Loucy (cell line): ENCODE data around the gene EPHA8.

Experiments
- H2AFZ ChIP-seq: fragments of 200-600 bp; sonication (generic); 2 replicates; pipeline ENCODE4 v1.6.0; 2016; ENCODE audit warnings: antibody characterized with exemption, mild to moderate bottlenecking, low read length, moderate library complexity
- H3F3A ChIP-seq: fragments of 200-600 bp; 2 replicates; pipeline ENCODE4 v1.6.0; 2016; ENCODE audit warnings: antibody characterized with exemption, low read depth, mild to moderate bottlenecking
- H3K27me3 ChIP-seq: fragments of 200-600 bp; sonication (generic); 2 replicates; pipeline ENCODE4 v1.6.1; 2014; ENCODE audit warnings: low read length, mild to moderate bottlenecking; ENCODE audit not compliant: insufficient read depth, poor library complexity, severe bottlenecking
- H3K36me3 ChIP-seq: fragments of 200-600 bp; sonication (generic); 2 replicates; pipeline ENCODE4 v1.6.1; 2016; ENCODE audit warnings: low read length; ENCODE audit not compliant: insufficient read depth
- H3K4me1 ChIP-seq: fragments of 200-600 bp; sonication (generic); 2 replicates; pipeline ENCODE4 v1.5.1; 2014; ENCODE audit warnings: low read length, mild to moderate bottlenecking; ENCODE audit not compliant: insufficient read depth, poor library complexity, severe bottlenecking
- H3K4me2 ChIP-seq: fragments of 200-600 bp; sonication (generic); 2 replicates; pipeline ENCODE4 v1.6.0; 2014; ENCODE audit warnings: antibody characterized with exemption, low read length, low read depth, mild to moderate bottlenecking; ENCODE audit not compliant: poor library complexity, severe bottlenecking
- H3K4me3 ChIP-seq: fragments of 200-600 bp; sonication (generic); 2 replicates; pipeline ENCODE4 v1.5.1; 2014; ENCODE audit warnings: low read length, mild to moderate bottlenecking, mixed read lengths; ENCODE audit not compliant: poor library complexity, severe bottlenecking
- H3K79me2 ChIP-seq: fragments of 200-600 bp; sonication (generic); 2 replicates; pipeline ENCODE4 v1.6.1; 2014; ENCODE audit warnings: low read length; ENCODE audit not compliant: insufficient read depth
- H3K9ac ChIP-seq: fragments of 200-600 bp; sonication (generic); 2 replicates; pipeline ENCODE4 v1.6.0; 2014; ENCODE audit warnings: mild to moderate bottlenecking, low read depth, low read length, moderate library complexity; ENCODE audit not compliant: poor library complexity, severe bottlenecking
- H3K9me2 ChIP-seq: fragments of 200-600 bp; sonication (generic); replicated peaks from 2 replicates; pipeline ENCODE4 v1.6.1; 2016; ENCODE audit warnings: low read depth, low read length, mixed read lengths
- H3K9me3 ChIP-seq: fragments of 200-600 bp; sonication (generic); 2 replicates; pipeline ENCODE4 v1.6.1; 2014; ENCODE audit warnings: mild to moderate bottlenecking, antibody characterized with exemption, low read length, low read depth; ENCODE audit not compliant: insufficient read depth
- H4K20me1 ChIP-seq: fragments of 200-600 bp; sonication (generic); 2 replicates; pipeline ENCODE4 v1.6.0; 2014; ENCODE audit warnings: antibody characterized with exemption, low read length, mild to moderate bottlenecking; ENCODE audit not compliant: insufficient read depth, poor library complexity, severe bottlenecking
- EZH2phosphoT487 ChIP-seq: fragments of 200-600 bp; IDR thresholded peaks from 2 replicates; pipeline ENCODE4 v1.6.1; 2018; ENCODE audit warnings: antibody characterized with exemption, mild to moderate bottlenecking, moderate library complexity, borderline replicate concordance
- TF ChIP-seq, protein P1 (sequence below): fragments of 200-600 bp; sonication (generic); conservative IDR thresholded peaks from 2 replicates; pipeline ENCODE4 v1.5.1; 2014; ENCODE audit warnings: mild to moderate bottlenecking, antibody characterized with exemption, low read length

Gene EPHA8

GRCh38 chr1:22544606-22545005, 18.7 kb upstream of the EPHA8 start:
- Histone ChIP-seq H3K9ac (no peak overlapping the region), H3K4me1 (peaks cover 6% of the 10 kb centered on the region), H3K79me2 (no peaks in the 10 kb centered on the region), H4K20me1 (no peaks in the 10 kb centered on the region), H3K4me2 (no peak overlapping the region), H3K4me3 (no peak overlapping the region), H3K27me3 (no peaks in the 10 kb centered on the region), H3K9me2 (no peaks in the 10 kb centered on the region), H2AFZ (no peak overlapping the region), H3K9me3 (no peaks in the 10 kb centered on the region), H3K36me3 (no peaks in the 10 kb centered on the region), H3F3A (no peaks in the 10 kb centered on the region)
- TF ChIP-seq, protein P1, sequence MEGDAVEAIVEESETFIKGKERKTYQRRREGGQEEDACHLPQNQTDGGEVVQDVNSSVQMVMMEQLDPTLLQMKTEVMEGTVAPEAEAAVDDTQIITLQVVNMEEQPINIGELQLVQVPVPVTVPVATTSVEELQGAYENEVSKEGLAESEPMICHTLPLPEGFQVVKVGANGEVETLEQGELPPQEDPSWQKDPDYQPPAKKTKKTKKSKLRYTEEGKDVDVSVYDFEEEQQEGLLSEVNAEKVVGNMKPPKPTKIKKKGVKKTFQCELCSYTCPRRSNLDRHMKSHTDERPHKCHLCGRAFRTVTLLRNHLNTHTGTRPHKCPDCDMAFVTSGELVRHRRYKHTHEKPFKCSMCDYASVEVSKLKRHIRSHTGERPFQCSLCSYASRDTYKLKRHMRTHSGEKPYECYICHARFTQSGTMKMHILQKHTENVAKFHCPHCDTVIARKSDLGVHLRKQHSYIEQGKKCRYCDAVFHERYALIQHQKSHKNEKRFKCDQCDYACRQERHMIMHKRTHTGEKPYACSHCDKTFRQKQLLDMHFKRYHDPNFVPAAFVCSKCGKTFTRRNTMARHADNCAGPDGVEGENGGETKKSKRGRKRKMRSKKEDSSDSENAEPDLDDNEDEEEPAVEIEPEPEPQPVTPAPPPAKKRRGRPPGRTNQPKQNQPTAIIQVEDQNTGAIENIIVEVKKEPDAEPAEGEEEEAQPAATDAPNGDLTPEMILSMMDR, result no peak
- TF ChIP-seq EZH2phosphoT487, result no peak

- Histone ChIP-seq H3F3A (no peaks in the 10 kb centered on the region), H3K36me3 (no peaks in the 10 kb centered on the region), H3K9me2 (no peaks in the 10 kb centered on the region), H3K79me2 (no peaks in the 10 kb centered on the region), H3K27me3 (no peaks in the 10 kb centered on the region), H3K9ac (no peak overlapping the region), H3K4me1 (peaks cover 2% of the 10 kb centered on the region), H3K4me3 (no peak overlapping the region), H4K20me1 (no peaks in the 10 kb centered on the region), H3K9me3 (no peaks in the 10 kb centered on the region), H3K4me2 (no peak overlapping the region), H2AFZ (no peak overlapping the region)
- TF ChIP-seq, protein P1, result no peak
- TF ChIP-seq EZH2phosphoT487, result no peak
These were observed 18.1 kb upstream of the EPHA8 start for GRCh38 chr1:22545141-22545540.

DNA sequence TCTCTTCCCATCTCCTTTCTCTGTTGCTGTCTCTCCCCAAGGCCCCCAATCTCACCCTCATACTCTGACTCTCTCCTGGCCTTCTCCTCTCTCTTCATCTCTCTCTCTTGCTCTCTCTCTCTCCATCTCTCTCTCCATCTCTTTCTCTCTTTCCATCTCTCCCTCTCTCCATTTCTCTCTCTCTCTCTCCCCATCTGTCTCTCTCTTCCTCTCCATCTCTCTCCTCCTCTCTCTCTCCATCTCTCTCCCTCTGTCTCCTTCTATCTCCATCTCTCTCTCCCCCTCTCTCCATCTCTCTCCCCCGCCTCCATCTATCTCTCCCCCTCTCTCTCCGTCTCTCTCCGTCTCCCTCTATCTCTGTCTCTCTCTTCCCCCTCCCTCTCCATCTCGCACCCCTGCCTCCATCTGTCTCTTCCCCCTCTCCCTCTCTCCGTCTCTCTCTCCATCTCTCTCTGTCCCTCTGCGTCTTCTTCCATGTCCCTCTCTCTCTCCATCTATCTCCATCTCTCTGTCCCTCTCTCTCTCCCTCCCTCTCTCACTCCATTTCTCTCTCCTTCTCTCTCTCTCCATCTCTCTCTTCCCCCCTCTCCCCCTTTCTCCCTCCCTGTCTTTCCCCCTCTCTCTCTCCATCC, 16.0 kb upstream of the EPHA8 start:
- H3K9me2 ChIP-seq, result no peaks in the 10 kb centered on the region
- no peaks in the 10 kb centered on the region for H3K36me3 ChIP-seq
- H3K4me2 ChIP-seq, result no peak overlapping the region
- H4K20me1 ChIP-seq, result no peaks in the 10 kb centered on the region
- H3K4me3 ChIP-seq, result no peak overlapping the region
- no peaks in the 10 kb centered on the region for H3F3A ChIP-seq
- no peaks in the 10 kb centered on the region for H3K4me1 ChIP-seq
- no peak overlapping the region for H3K9ac ChIP-seq
- H3K9me3 ChIP-seq, result no peaks in the 10 kb centered on the region
- no peaks in the 10 kb centered on the region for H3K79me2 ChIP-seq
- TF ChIP-seq, protein P1, result no peak
- TF ChIP-seq EZH2phosphoT487, result no peak
- no peak overlapping the region for H2AFZ ChIP-seq
- H3K27me3 ChIP-seq, result no peaks in the 10 kb centered on the region
